IgD-negative memory B cell (primary cell): Measurements from ENCODE around the gene CRTAP. TPM values are rescaled to one million over a fixed set of nuclear protein-coding genes. Genes with fewer than 3 reads are reported as not detected.

ENCODE experiments used
- H3K27ac Mint-ChIP-seq, 3 donors: one replicate each; pipeline ENCODE4 v1.8.0; 2020 to 2022; ENCODE audit warnings: mild to moderate bottlenecking in 3 of 3, mixed read lengths in 3 of 3, moderate library complexity in 1 of 3
- H3K27me3 Mint-ChIP-seq: one replicate; pipeline ENCODE4 v1.8.0; 2021; ENCODE audit warnings: mixed read lengths
- H3K36me3 Mint-ChIP-seq: one replicate; pipeline ENCODE4 v1.8.0; 2020; ENCODE audit warnings: mild to moderate bottlenecking, mixed read lengths
- H3K4me1 Mint-ChIP-seq, 3 donors: one replicate each; pipeline ENCODE4 v1.8.0; 2020 to 2022; ENCODE audit warnings: mixed read lengths in 3 of 3, mild to moderate bottlenecking in 1 of 3
- H3K4me3 Mint-ChIP-seq, 4 donors: one replicate each; pipeline ENCODE4 v1.8.0; 2020 to 2022; ENCODE audit warnings: mild to moderate bottlenecking in 4 of 4, mixed read lengths in 4 of 4, moderate library complexity in 3 of 4
- H3K9me3 Mint-ChIP-seq, 3 donors: one replicate each; pipeline ENCODE4 v1.8.0; 2020 to 2021; ENCODE audit warnings: mixed read lengths in 3 of 3, mild to moderate bottlenecking in 1 of 3
- polyA plus RNA-seq: library from polyadenylated mRNA; unstranded; fragments of 300-500 nt; fragmentation: Illumina TruSeq; gene quantifications from one replicate; pipeline ENCODE4 v1.2.3, GENCODE V29; 2021

Gene CRTAP
- polyA plus RNA-seq, 1 donor from 2014 or later: 88.0 TPM

DNA sequence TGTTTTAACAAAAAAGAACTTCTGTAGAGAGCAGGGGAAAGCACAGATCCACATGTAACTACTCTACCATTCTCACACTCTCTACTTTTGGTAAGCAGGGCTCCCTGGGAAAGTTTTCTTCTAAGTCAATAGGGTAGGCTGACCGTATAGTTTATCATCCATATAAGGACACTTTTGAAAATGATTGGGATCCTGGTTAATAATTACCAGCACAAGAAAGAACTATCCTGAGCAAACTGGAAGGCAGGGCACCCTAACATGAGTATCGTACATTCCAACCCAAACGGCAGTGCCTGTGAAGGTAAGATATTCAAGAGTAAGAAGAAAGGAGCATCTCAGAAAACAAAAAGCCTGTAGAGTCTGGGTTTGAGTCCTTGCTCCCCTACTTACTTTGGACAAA is 82.7 kb downstream of the CRTAP start:
- no peaks in the 10 kb centered on the region for H3K9me3 Mint-ChIP-seq
- H3K4me3 Mint-ChIP-seq: no peak overlapping the region
- H3K27me3 Mint-ChIP-seq: peaks cover 4% of the 10 kb centered on the region
- no peaks in the 10 kb centered on the region for H3K4me1 Mint-ChIP-seq
- no peak overlapping the region for H3K27ac Mint-ChIP-seq
- no peaks in the 10 kb centered on the region for H3K36me3 Mint-ChIP-seq

Other genes starting within 250 kb of the CRTAP start
- gene CCR4, start 162.4 kb upstream of the CRTAP start, polyA plus RNA-seq: not detected
- gene GLB1, start 16.9 kb upstream of the CRTAP start, polyA plus RNA-seq: 42.6 TPM
- gene TMPPE, start 16.9 kb upstream of the CRTAP start, polyA plus RNA-seq: 2.0 TPM
- gene SUSD5, start 104.8 kb downstream of the CRTAP start, polyA plus RNA-seq: not detected
- gene FBXL2, start 163.4 kb downstream of the CRTAP start, polyA plus RNA-seq: not detected